DND-41 (cell line): Measurements from ENCODE around the gene ARF1.

ENCODE experiments used
- ATAC-seq: fragments of 200-7000 bp; cut with Tn5 transposase; 3 replicates; pipeline ENCODE4 v1.9.1; 2021; ENCODE audit warnings: low read depth; ENCODE audit not compliant: insufficient read depth
- DNase-seq: peaks from one replicate; pipeline ENCODE4 v3.0.0-alpha.2; 2020
- H2AFZ ChIP-seq: 2 replicates; pipeline ENCODE4 v1.6.0; 2012; ENCODE audit warnings: low read depth, low read length
- H3K27ac ChIP-seq: 2 replicates; pipeline ENCODE4 v1.5.1; 2012; ENCODE audit warnings: low read length, inconsistent platforms
- H3K27me3 ChIP-seq: fragments of 200-600 bp; sonication (generic); 2 replicates; pipeline ENCODE4 v1.6.0; 2012; ENCODE audit warnings: low read length, mild to moderate bottlenecking, inconsistent platforms; ENCODE audit not compliant: insufficient read depth, poor library complexity
- H3K36me3 ChIP-seq: 2 replicates; pipeline ENCODE4 v1.5.1; 2012; ENCODE audit warnings: low read length, inconsistent platforms; ENCODE audit not compliant: insufficient read depth
- H3K4me1 ChIP-seq: 2 replicates; pipeline ENCODE4 v1.5.1; 2012; ENCODE audit warnings: mild to moderate bottlenecking, low read length; ENCODE audit not compliant: insufficient read depth
- H3K4me2 ChIP-seq: 2 replicates; pipeline ENCODE4 v1.6.0; 2012; ENCODE audit warnings: mild to moderate bottlenecking, moderate library complexity, low read length, inconsistent platforms; ENCODE audit not compliant: insufficient read depth
- H3K4me3 ChIP-seq, 2 experiments: fragments of 200-600 bp in 1 of 2; shearing (Covaris generic) in 1 of 2; 2 replicates each; pipeline ENCODE4 v1.5.1; 2012 to 2016; ENCODE audit warnings: inconsistent platforms in 2 of 2, low read length in 2 of 2, mild to moderate bottlenecking in 2 of 2, low read depth in 1 of 2, moderate library complexity in 1 of 2
- H3K79me2 ChIP-seq: 2 replicates; pipeline ENCODE4 v1.6.0; 2012; ENCODE audit warnings: low read length, inconsistent platforms; ENCODE audit not compliant: insufficient read depth
- H3K9ac ChIP-seq: 2 replicates; pipeline ENCODE4 v1.6.0; 2012; ENCODE audit warnings: low read depth, mild to moderate bottlenecking, inconsistent platforms, low read length, moderate library complexity
- H3K9me3 ChIP-seq: 2 replicates; pipeline ENCODE4 v1.5.1; 2012; ENCODE audit warnings: low read length, moderate library complexity, mild to moderate bottlenecking, inconsistent platforms; ENCODE audit not compliant: insufficient read depth, severe bottlenecking
- H4K20me1 ChIP-seq: 2 replicates; pipeline ENCODE4 v1.6.0; 2012; ENCODE audit warnings: low read length; ENCODE audit not compliant: insufficient read depth
- CTCF ChIP-seq: IDR thresholded peaks from 2 replicates; pipeline ENCODE4 v1.5.1; 2012; ENCODE audit warnings: borderline replicate concordance, low read length, moderate library complexity, mild to moderate bottlenecking; ENCODE audit not compliant: poor library complexity, severe bottlenecking; ENCODE audit errors: extremely low read depth
- EZH2 ChIP-seq: IDR thresholded peaks from 3 replicates; pipeline ENCODE4 v1.6.1; 2012; ENCODE audit warnings: borderline replicate concordance, low read depth, mild to moderate bottlenecking, moderate library complexity, low read length, inconsistent platforms; ENCODE audit not compliant: severe bottlenecking

The ARF1 gene

GRCh38 chr1:228095161-228095560 is 12.7 kb downstream of the ARF1 start:
- Histone ChIP-seq H3K9me3 (peaks cover 30% of the 10 kb centered on the region), H3K36me3 (peaks cover 96% of the 10 kb centered on the region), H2AFZ (no peak overlapping the region), H4K20me1 (peaks cover 94% of the 10 kb centered on the region), H3K4me3 (no peak overlapping the region), H3K79me2 (peaks cover 96% of the 10 kb centered on the region), H3K9ac (no peak overlapping the region), H3K4me2 (no peak overlapping the region), H3K4me1 (peaks cover 3% of the 10 kb centered on the region; the same call in 1 of the 2 replicates), H3K27me3 (no peaks in the 10 kb centered on the region), H3K27ac (no peak overlapping the region)
- DNase-seq (no peak), ATAC-seq (no peak)
- TF ChIP-seq EZH2 (no peak), CTCF (no peak)

GRCh38 chr1:228095938-228096337 is 13.4 kb downstream of the ARF1 start:
- Histone ChIP-seq H3K27me3 (no peaks in the 10 kb centered on the region), H3K9me3 (peaks cover 30% of the 10 kb centered on the region), H3K4me1 (peaks cover 4% of the 10 kb centered on the region), H4K20me1 (peaks cover 91% of the 10 kb centered on the region), H3K9ac (no peak overlapping the region), H3K4me3 (no peak overlapping the region), H3K79me2 (peaks cover 93% of the 10 kb centered on the region), H3K4me2 (no peak overlapping the region), H2AFZ (no peak overlapping the region), H3K27ac (no peak overlapping the region), H3K36me3 (peaks cover 92% of the 10 kb centered on the region)
- TF ChIP-seq EZH2 (no peak), CTCF (no peak)
- ATAC-seq (no peak), DNase-seq (peak; percentile 1)

- peaks cover 27% of the 10 kb centered on the region for H3K9me3 ChIP-seq
- H3K4me1 ChIP-seq = peaks cover 12% of the 10 kb centered on the region
Observed at GRCh38 chr1:228096416-228097332, 14.2 kb downstream of the ARF1 start.

More at GRCh38 chr1:228096416-228097332, 14.2 kb downstream of the ARF1 start:
- no peak overlapping the region for H2AFZ ChIP-seq
- no peak overlapping the region for H3K27ac ChIP-seq
- no peak overlapping the region for H3K4me3 ChIP-seq
- H4K20me1 ChIP-seq = peaks cover 91% of the 10 kb centered on the region
- no peak overlapping the region for H3K9ac ChIP-seq
- no peaks in the 10 kb centered on the region for H3K27me3 ChIP-seq
- ATAC-seq (no peak), DNase-seq (peak; percentile 3)
- TF ChIP-seq CTCF (no peak), EZH2 (no peak)
- H3K79me2 ChIP-seq = peaks cover 88% of the 10 kb centered on the region
- no peak overlapping the region for H3K4me2 ChIP-seq
- peaks cover 88% of the 10 kb centered on the region for H3K36me3 ChIP-seq
